D721Med (cell line): Measurements from ENCODE around the gene FXYD4.

Experiments used
- DNase-seq: peaks from one replicate; pipeline ENCODE4 v3.0.0; 2011; ENCODE audit warnings: low spot score; ENCODE audit not compliant: insufficient read length
- FAIRE-seq: peaks from 2 replicates; lab custom pipeline; 2011; peaks lifted over from hg19 to GRCh38; lab: Jason Lieb, UNC
- CTCF ChIP-seq: IDR thresholded peaks from 2 replicates; pipeline ENCODE4 v1.5.1; 2012; ENCODE audit warnings: mild to moderate bottlenecking, control low read depth; ENCODE audit not compliant: insufficient read depth; ENCODE audit errors: missing control alignments

Gene FXYD4

GRCh38 chr10:43386549-43386948 is 15.1 kb downstream of the FXYD4 start:
- FAIRE-seq: no peak
- no peak for DNase-seq
- no peak for TF ChIP-seq CTCF

- DNase-seq: no peak
- TF ChIP-seq CTCF: no peak
- FAIRE-seq: no peak
Observed at GRCh38 chr10:43386981-43387677, 15.7 kb downstream of the FXYD4 start.

- FAIRE-seq (no peak), DNase-seq (no peak)
- no peak for TF ChIP-seq CTCF
Observed at GRCh38 chr10:43387678-43388032, 16.2 kb downstream of the FXYD4 start.

- FAIRE-seq: no peak
- no peak for TF ChIP-seq CTCF
- no peak for DNase-seq
Observed at GRCh38 chr10:43389867-43390266, 18.4 kb downstream of the FXYD4 start.

- no peak for DNase-seq
- no peak for TF ChIP-seq CTCF
- FAIRE-seq: no peak
Observed at GRCh38 chr10:43390333-43390732, 18.9 kb downstream of the FXYD4 start.

- FAIRE-seq (no peak), DNase-seq (no peak)
- TF ChIP-seq CTCF: peak; percentile 39
Observed at GRCh38 chr10:43390759-43391158, 19.3 kb downstream of the FXYD4 start.

- DNase-seq: no peak
- no peak for FAIRE-seq
- TF ChIP-seq CTCF: no peak
Observed at GRCh38 chr10:43391496-43391895, 20.1 kb downstream of the FXYD4 start.
